Measurements from ENCODE around the gene P2RY8.

Gene P2RY8

DNA sequence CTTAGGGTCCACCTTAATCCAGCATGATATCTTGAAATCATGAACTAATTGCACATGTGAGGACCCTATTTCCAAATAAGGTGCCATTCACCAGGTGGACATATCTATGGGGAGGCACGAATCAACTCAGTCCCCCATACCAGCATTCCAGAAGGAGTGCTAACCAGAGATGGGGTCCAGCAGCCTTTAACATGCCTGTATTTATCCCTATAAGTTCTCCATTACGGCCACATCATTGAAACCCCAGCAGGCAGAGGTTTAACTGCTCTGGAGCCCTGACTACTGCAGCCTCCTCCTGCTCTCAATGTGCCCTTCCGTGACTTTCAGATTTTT lies 81.1 kb downstream of the P2RY8 start:
- TF ChIP-seq TAF1 (IDR thresholded peaks at IDR 0.05; ENCODE audit: borderline replicate concordance, insufficient read depth, low read length) (no peak), SIN3A (IDR thresholded peaks at IDR 0.05; ENCODE audit: borderline replicate concordance, insufficient read depth, low read length) (no peak), FOXP2 (optimal IDR thresholded peaks at IDR 0.05; ENCODE audit: borderline replicate concordance, extremely low read depth, extremely low read length, insufficient read depth) (no peak), POLR2AphosphoS5 (IDR thresholded peaks at IDR 0.05; ENCODE audit: low read depth, low read length) (no peak)
- TF ChIP-seq, protein P1, sequence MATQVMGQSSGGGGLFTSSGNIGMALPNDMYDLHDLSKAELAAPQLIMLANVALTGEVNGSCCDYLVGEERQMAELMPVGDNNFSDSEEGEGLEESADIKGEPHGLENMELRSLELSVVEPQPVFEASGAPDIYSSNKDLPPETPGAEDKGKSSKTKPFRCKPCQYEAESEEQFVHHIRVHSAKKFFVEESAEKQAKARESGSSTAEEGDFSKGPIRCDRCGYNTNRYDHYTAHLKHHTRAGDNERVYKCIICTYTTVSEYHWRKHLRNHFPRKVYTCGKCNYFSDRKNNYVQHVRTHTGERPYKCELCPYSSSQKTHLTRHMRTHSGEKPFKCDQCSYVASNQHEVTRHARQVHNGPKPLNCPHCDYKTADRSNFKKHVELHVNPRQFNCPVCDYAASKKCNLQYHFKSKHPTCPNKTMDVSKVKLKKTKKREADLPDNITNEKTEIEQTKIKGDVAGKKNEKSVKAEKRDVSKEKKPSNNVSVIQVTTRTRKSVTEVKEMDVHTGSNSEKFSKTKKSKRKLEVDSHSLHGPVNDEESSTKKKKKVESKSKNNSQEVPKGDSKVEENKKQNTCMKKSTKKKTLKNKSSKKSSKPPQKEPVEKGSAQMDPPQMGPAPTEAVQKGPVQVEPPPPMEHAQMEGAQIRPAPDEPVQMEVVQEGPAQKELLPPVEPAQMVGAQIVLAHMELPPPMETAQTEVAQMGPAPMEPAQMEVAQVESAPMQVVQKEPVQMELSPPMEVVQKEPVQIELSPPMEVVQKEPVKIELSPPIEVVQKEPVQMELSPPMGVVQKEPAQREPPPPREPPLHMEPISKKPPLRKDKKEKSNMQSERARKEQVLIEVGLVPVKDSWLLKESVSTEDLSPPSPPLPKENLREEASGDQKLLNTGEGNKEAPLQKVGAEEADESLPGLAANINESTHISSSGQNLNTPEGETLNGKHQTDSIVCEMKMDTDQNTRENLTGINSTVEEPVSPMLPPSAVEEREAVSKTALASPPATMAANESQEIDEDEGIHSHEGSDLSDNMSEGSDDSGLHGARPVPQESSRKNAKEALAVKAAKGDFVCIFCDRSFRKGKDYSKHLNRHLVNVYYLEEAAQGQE (IDR thresholded peaks at IDR 0.05; ENCODE audit: insufficient read depth in 1 of 2, low read depth in 2 of 2, low read length in 2 of 2) = no peak

DNA sequence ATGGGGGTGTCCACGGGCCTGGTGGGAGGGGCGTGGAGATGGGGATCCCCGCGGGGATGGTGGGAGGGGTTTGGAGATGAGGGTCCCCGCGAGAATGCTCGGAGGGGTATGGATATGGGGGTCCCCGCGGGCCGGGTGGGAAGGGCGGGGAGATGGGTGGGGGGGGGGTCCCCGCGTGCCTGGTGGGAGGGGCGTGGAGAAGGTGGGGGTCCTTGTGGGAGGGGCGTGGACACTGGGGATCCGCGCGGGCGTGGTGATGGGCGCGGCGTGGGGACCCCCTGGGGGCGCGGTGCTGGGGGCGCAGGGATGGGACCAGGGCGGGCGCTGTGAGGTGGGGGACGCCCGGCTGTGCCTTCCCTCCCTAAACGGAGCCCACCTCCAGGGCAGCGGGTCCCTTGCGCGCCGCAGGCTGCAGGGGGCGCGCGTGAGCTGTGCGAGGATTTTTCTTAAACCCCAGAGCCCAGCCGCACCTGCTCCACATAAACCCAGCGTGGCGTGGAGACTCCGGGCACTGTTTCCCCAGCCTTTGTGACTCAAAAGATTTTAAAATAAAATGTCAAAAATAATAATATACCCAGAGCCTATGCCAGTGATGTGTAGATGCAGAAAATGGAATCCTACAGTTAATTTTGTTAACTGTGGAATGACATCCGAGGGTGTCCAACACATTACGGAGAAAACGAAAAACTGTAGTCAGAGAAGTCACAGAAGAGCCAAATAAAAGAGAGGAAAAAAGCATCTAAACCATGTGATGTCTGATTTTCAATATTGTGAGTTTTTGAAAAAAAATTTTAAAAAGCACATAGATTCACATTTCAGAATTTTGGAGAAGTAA lies 82.8 kb downstream of the P2RY8 start:
- TF ChIP-seq, protein P1 (IDR thresholded peaks at IDR 0.05; ENCODE audit: insufficient read depth in 1 of 2, low read depth in 2 of 2, low read length in 2 of 2) = no peak
- no peak for TF ChIP-seq SIN3A (IDR thresholded peaks at IDR 0.05; ENCODE audit: borderline replicate concordance, insufficient read depth, low read length)
- no peak for TF ChIP-seq FOXP2 (optimal IDR thresholded peaks at IDR 0.05; ENCODE audit: borderline replicate concordance, extremely low read depth, extremely low read length, insufficient read depth)

DNA sequence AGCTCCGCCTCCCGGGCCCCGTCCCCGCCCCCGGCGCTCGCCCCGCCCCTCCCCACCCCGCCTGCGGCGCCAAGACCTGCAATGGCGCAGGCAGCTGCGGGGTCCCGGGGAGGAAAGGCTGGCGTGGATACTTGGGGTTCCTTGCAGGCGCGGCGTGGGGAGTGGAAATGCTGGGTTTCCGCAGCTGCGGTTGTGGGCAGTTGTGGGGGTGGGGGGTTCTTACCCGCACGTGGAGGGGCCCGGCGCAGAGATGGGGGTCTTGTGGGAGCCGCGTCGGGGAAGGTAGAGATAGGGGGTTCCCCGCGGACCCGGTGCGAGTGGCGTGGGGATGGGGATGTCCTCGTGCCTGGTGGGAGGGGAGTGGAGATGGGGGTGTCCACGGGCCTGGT lies 83.6 kb downstream of the P2RY8 start:
- no peak for TF ChIP-seq POLR2AphosphoS5 (IDR thresholded peaks at IDR 0.05; ENCODE audit: low read depth, low read length)
- TF ChIP-seq FOXP2 (optimal IDR thresholded peaks at IDR 0.05; ENCODE audit: borderline replicate concordance, extremely low read depth, extremely low read length, insufficient read depth) = no peak
- no peak for TF ChIP-seq SIN3A (IDR thresholded peaks at IDR 0.05; ENCODE audit: borderline replicate concordance, insufficient read depth, low read length)
- TF ChIP-seq, protein P1 (IDR thresholded peaks at IDR 0.05; ENCODE audit: insufficient read depth in 1 of 2, low read depth in 2 of 2, low read length in 2 of 2) = no peak
- TF ChIP-seq TAF1 (IDR thresholded peaks at IDR 0.05; ENCODE audit: borderline replicate concordance, insufficient read depth, low read length) = no peak

DNA sequence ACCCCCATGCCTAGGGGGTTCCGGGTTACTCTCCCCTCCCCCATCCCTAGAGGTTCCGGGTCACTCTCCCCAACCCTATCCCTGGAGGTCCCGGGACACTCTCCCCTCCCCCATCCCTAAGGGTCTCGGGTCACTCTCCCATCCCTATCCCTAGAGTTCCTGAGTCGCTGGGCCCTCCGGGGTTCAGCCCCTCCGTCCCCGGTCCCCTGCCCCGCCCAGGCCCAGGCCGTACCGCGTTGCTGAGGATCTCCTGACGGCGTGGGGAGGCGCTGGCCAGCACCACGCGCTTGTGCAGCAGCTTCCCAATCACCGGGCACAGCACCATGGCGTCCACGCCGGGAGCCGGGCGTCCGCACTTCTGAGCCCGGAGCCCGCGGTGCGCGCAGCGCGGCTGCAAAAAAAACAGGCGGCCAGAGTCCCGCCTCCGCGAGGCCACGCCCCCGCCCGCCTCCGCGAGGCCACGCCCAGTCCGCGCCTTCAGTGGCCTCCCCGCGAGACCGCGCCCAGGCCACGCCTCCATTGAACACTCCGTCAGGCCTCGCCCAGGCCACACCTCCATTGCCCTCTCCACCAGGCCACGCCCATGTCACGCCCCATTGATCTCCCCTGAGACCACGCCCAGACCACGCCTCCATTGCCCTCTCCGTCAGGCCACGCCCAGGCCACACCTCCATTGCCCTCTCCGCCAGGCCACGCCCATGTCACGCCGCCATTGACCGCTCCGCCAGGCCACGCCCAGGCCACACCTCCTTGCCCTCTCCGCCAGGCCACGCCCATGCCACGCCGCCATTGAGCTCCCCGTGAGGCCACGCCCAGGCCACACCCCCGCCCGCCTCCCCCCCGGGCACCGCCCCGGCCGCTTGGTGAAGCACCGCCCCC lies 84.2 kb downstream of the P2RY8 start, which contains the start of gene ASMTL:
TSS of gene ASMTL (minus strand) at position 394 of the 879 bp plus-strand sequence. CDS start at position 325, 69 bp downstream.
- TF ChIP-seq TAF1 (IDR thresholded peaks at IDR 0.05; ENCODE audit: borderline replicate concordance, insufficient read depth, low read length) = peak; percentile 98
- TF ChIP-seq, protein P1 (IDR thresholded peaks at IDR 0.05; ENCODE audit: insufficient read depth in 1 of 2, low read depth in 2 of 2, low read length in 2 of 2) = peak; percentile 56 to 78; a peak in 3 of 4 replicates
- TF ChIP-seq POLR2AphosphoS5 (IDR thresholded peaks at IDR 0.05; ENCODE audit: low read depth, low read length) = peak; percentile 93
- no peak for TF ChIP-seq FOXP2 (optimal IDR thresholded peaks at IDR 0.05; ENCODE audit: borderline replicate concordance, extremely low read depth, extremely low read length, insufficient read depth)
- TF ChIP-seq SIN3A (IDR thresholded peaks at IDR 0.05; ENCODE audit: borderline replicate concordance, insufficient read depth, low read length) = peak; percentile 66; the same call in 1 of the 2 replicates
